Osteocyte (in vitro differentiated cells): Measurements from ENCODE around the gene TOGARAM2. TPM values are rescaled to one million over a fixed set of nuclear protein-coding genes. Genes with fewer than 3 reads are reported as not detected.
"Not testable (repeated sequence)": the region's sequence is repeated elsewhere in the genome, so short reads cannot be mapped to it uniquely, and the experiment has no call there.

Experiments
- DNase-seq: peaks from one replicate; pipeline ENCODE4 v3.0.0; 2021; ENCODE audit warnings: mixed read lengths; ENCODE audit not compliant: unreplicated experiment; ENCODE audit errors: extremely low spot score
- H3K27ac Mint-ChIP-seq: one replicate; pipeline ENCODE4 v1.8.0; 2021; ENCODE audit warnings: mild to moderate bottlenecking, mixed read lengths; ENCODE audit not compliant: unreplicated experiment
- H3K27me3 Mint-ChIP-seq: one replicate; pipeline ENCODE4 v1.8.0; 2021; ENCODE audit warnings: mixed read lengths; ENCODE audit not compliant: unreplicated experiment
- H3K36me3 Mint-ChIP-seq: one replicate; pipeline ENCODE4 v1.8.0; 2021; ENCODE audit warnings: mixed read lengths; ENCODE audit not compliant: unreplicated experiment
- H3K4me1 Mint-ChIP-seq: one replicate; pipeline ENCODE4 v1.8.0; 2021; ENCODE audit warnings: mixed read lengths; ENCODE audit not compliant: unreplicated experiment
- H3K4me3 Mint-ChIP-seq: one replicate; pipeline ENCODE4 v1.8.0; 2021; ENCODE audit warnings: mild to moderate bottlenecking, moderate library complexity, mixed read lengths; ENCODE audit not compliant: unreplicated experiment
- H3K9me3 Mint-ChIP-seq: one replicate; pipeline ENCODE4 v1.8.0; 2021; ENCODE audit warnings: mixed read lengths; ENCODE audit not compliant: unreplicated experiment
- CTCF ChIP-seq: fragments of 200-600 bp; sonication (generic); IDR thresholded peaks from 2 replicates; pipeline ENCODE4 v1.5.0; 2021; ENCODE audit warnings: antibody characterized with exemption, mild to moderate bottlenecking, moderate library complexity
- total RNA-seq: library from RNA; stranded (reverse); gene quantifications from 2 replicates; pipeline ENCODE4 v1.2.1, GENCODE V29; 2021

Gene TOGARAM2
- total RNA-seq, 1 donor from 2014 or later, result not detected

GRCh38 chr2:29082804-29083495, 101.9 kb downstream of the TOGARAM2 start:
- no peak overlapping the region for H3K27ac Mint-ChIP-seq
- H3K36me3 Mint-ChIP-seq, result no peaks in the 10 kb centered on the region

GRCh38 chr2:29084554-29084953, 103.5 kb downstream of the TOGARAM2 start:
- Mint-ChIP-seq H3K4me3 (no peak overlapping the region), H3K36me3 (no peaks in the 10 kb centered on the region), H3K4me1 (no peaks in the 10 kb centered on the region), H3K27ac (no peak overlapping the region), H3K27me3 (peaks cover 21% of the 10 kb centered on the region), H3K9me3 (peaks cover 6% of the 10 kb centered on the region)
- no peak for DNase-seq
- TF ChIP-seq CTCF, result no peak

More at GRCh38 chr2:29082804-29083495, 101.9 kb downstream of the TOGARAM2 start:
- peaks cover 9% of the 10 kb centered on the region for H3K27me3 Mint-ChIP-seq
- DNase-seq, result peak; percentile 1
- no peak overlapping the region for H3K4me3 Mint-ChIP-seq
- H3K4me1 Mint-ChIP-seq, result no peaks in the 10 kb centered on the region
- peaks cover 5% of the 10 kb centered on the region for H3K9me3 Mint-ChIP-seq
- TF ChIP-seq CTCF, result no peak

DNA sequence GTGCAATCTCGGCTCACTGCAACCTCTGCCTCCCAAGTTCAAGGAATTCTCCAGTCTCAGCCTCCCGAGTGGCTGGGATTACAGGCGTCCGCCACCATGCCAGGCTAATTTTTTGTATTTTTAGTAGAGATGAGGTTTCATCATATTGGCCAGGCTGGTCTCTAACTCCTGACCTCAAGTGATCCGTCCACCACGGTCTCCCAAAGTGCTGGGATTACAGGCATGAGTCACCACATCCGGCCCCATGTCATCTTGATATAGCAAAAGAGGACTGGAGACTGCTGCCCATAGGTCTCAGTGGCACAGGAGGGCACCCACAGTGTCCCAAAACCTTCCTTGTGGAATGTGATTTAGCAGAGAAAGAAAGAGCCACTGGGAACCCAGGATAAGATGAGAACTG, 109.2 kb downstream of the TOGARAM2 start:
- not testable (repeated sequence) for H3K4me3 Mint-ChIP-seq, H3K4me1 Mint-ChIP-seq, DNase-seq, H3K9me3 Mint-ChIP-seq, H3K27ac Mint-ChIP-seq, H3K36me3 Mint-ChIP-seq
- H3K27me3 Mint-ChIP-seq, result peaks cover 34% of the 10 kb centered on the region

DNA sequence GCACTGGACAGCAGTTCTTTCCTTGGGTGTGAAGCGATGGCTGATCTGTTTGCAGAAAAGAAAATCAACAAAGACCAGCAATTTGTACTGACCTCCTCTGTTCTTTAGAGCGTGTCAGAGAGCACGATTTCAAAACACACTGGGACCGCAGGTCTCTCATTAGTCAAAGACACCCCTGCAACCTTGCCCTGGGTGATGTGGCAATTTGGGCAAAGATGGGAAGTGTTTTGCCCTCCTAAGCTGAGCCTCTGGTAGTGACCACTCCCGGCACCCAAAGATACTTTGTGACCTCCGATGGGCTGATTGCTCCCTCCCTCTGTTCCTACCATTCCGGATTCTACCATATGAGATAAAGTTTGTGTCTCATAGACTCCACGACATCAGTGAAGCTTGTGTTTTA, 115.9 kb downstream of the TOGARAM2 start:
- Mint-ChIP-seq H3K4me1 (no peaks in the 10 kb centered on the region), H3K9me3 (no peaks in the 10 kb centered on the region), H3K36me3 (no peaks in the 10 kb centered on the region), H3K4me3 (no peak overlapping the region), H3K27ac (no peak overlapping the region), H3K27me3 (peaks cover under 1% of the 10 kb centered on the region)
- no peak for TF ChIP-seq CTCF
- DNase-seq, result no peak

DNA sequence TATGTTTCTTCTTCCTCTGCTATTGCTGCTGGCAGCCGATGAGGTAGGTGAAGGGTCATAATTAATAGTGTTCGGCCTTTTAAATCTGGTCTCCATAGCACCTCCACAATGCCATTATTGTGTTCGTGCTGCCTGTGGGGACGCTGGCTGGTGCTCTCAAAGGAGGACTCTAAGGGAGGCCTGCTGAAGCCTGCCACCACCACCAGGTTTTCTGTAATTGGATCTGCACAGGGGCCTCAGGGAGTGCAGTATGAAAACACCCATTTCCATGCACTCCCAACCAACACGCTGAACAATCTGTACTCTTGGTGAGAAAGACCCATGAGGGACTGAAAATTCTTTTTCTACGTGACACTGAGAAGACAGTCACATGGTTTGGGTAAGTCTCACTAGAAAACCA, 116.5 kb downstream of the TOGARAM2 start:
- Mint-ChIP-seq H3K4me1 (no peaks in the 10 kb centered on the region), H3K27ac (no peak overlapping the region), H3K4me3 (no peak overlapping the region), H3K27me3 (no peaks in the 10 kb centered on the region), H3K36me3 (no peaks in the 10 kb centered on the region), H3K9me3 (no peaks in the 10 kb centered on the region)
- TF ChIP-seq CTCF, result no peak
- no peak for DNase-seq
